Common myeloid progenitor, CD34-positive (primary cell): ENCODE data around the gene BOLA3.
"Not testable (repeated sequence)": the region's sequence is repeated elsewhere in the genome, so short reads cannot be mapped to it uniquely, and the experiment has no call there.

Experiments
- CTCF ChIA-PET: fragments of 350-600 bp; sonication (Branson Sonifier 250); formaldehyde crosslinking; loops from one replicate; lab custom pipeline; 2021; ENCODE audit warnings: antibody characterized with exemption; lab: Charles Lee
- POLR2A ChIA-PET: fragments of 350-600 bp; sonication (Branson Sonifier 250); formaldehyde crosslinking; loops from one replicate; lab custom pipeline; 2021; ENCODE audit warnings: antibody characterized with exemption; lab: Charles Lee
- DNase-seq, 3 donors: peaks; one replicate each; pipeline versions ENCODE4 v3.0.0 to v3.0.0-alpha.2; 2013
- H3K27ac ChIP-seq, 2 experiments: 1 replicate in 1 of 2; 2 replicates in 1 of 2; pipeline ENCODE4 v1.7.0; 2013; ENCODE audit warnings: inconsistent platforms in 2 of 2, low read length in 2 of 2, mild to moderate bottlenecking in 2 of 2, low read depth in 1 of 2, moderate library complexity in 1 of 2; ENCODE audit not compliant: severe bottlenecking in 2 of 2, insufficient read depth in 1 of 2, poor library complexity in 1 of 2
- H3K27me3 ChIP-seq, 5 experiments: replicated peaks in 2 of 5; 1 replicate in 3 of 5; 2 replicates in 2 of 5; pipeline versions ENCODE4 v1.6.1 to v1.7.0; 2013; ENCODE audit warnings: low read length in 4 of 5, mild to moderate bottlenecking in 2 of 5, moderate library complexity in 2 of 5, inconsistent platforms in 1 of 5; ENCODE audit not compliant: insufficient read depth in 5 of 5, control insufficient read depth in 4 of 5
- H3K36me3 ChIP-seq, 4 experiments: 1 replicate in 2 of 4; 2 replicates in 2 of 4; pipeline versions ENCODE4 v1.6.1 to v1.7.0; 2013; ENCODE audit warnings: low read length in 3 of 4, control low read depth in 1 of 4, mild to moderate bottlenecking in 1 of 4; ENCODE audit not compliant: control insufficient read depth in 4 of 4, insufficient read depth in 4 of 4
- H3K4me1 ChIP-seq, 4 experiments: 1 replicate in 3 of 4; 2 replicates in 1 of 4; pipeline versions ENCODE4 v1.6.1 to v1.7.1; 2013; ENCODE audit warnings: low read length in 3 of 4, mild to moderate bottlenecking in 3 of 4, control low read depth in 1 of 4, inconsistent platforms in 1 of 4, moderate library complexity in 1 of 4; ENCODE audit not compliant: control insufficient read depth in 4 of 4, insufficient read depth in 4 of 4; ENCODE audit errors: control extremely low read depth in 1 of 4
- H3K4me3 ChIP-seq, 7 experiments: 1 replicate in 4 of 7; 2 replicates in 3 of 7; pipeline versions ENCODE4 v1.5.1 to v1.7.0; 2013; ENCODE audit warnings: mild to moderate bottlenecking in 7 of 7, low read length in 6 of 7, moderate library complexity in 6 of 7, inconsistent platforms in 2 of 7, low read depth in 2 of 7, control low read depth in 1 of 7; ENCODE audit not compliant: insufficient read depth in 4 of 7, control insufficient read depth in 1 of 7; ENCODE audit errors: extremely low read depth in 1 of 7
- H3K9me3 ChIP-seq, 5 experiments: 1 replicate in 4 of 5; 2 replicates in 1 of 5; pipeline versions ENCODE4 v1.6.1 to v1.7.1; 2013; ENCODE audit warnings: low read length in 4 of 5, mild to moderate bottlenecking in 2 of 5, inconsistent platforms in 1 of 5, low read depth in 1 of 5, moderate library complexity in 1 of 5; ENCODE audit not compliant: control insufficient read depth in 4 of 5, insufficient read depth in 2 of 5; ENCODE audit errors: control extremely low read depth in 1 of 5
- WGBS: methylation state at CpG from one replicate; pipeline ENCODE4 v1.1.5; 2013; ENCODE audit not compliant: insufficient coverage; 5-methylcytosine and 5-hydroxymethylcytosine counted together

Gene BOLA3

GRCh38 chr2:74093426-74093825 lies 54.3 kb downstream of the BOLA3 start:
- no peak for DNase-seq
- peak overlapping the region in 1 of 2 experiments; percentile 6 for H3K27ac ChIP-seq
- no peaks in the 10 kb centered on the region for H3K9me3 ChIP-seq
- POLR2A ChIA-PET = interaction anchor here (0.7 kb wide), 1 partner anchor 11 kb away, joined by 3 read pairs; no protein-coding TSS in a partner anchor
- 100% methylated on average over 10 of the region's 13 CpGs for WGBS
- no peak overlapping the region for H3K4me3 ChIP-seq
- H3K4me1 ChIP-seq = no peaks in the 10 kb centered on the region
- H3K27me3 ChIP-seq = no peaks in the 10 kb centered on the region
- H3K36me3 ChIP-seq = peaks cover 12 to 73% (median 57%) of the 10 kb centered on the region in 4 experiments
- CTCF ChIA-PET = no interaction called here

GRCh38 chr2:74092275-74092674 lies 55.4 kb downstream of the BOLA3 start:
- POLR2A ChIA-PET = no interaction called here

DNA sequence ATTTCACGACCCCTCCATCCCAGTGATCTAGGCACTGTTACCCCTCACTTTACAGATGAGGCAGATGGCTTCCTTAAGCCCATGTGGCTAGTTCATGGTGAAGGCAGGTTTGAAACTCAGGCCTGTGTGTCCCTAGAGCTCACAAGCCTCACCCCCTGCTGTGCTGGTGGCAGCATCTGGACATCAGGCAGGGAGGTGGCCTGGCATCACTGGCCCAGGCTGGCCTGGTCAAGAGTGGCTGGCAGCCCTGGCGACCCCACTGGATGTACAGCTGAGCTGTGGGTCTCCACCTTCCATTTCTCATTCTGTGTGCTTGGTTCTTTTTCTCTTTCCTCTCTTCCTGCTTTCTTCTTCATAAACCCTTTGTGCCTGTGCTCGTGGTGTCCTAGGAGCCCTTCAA lies 56.3 kb downstream of the BOLA3 start:
- no peak for DNase-seq
- CTCF ChIA-PET = no interaction called here
- no peaks in the 10 kb centered on the region for H3K27me3 ChIP-seq
- no peaks in the 10 kb centered on the region for H3K9me3 ChIP-seq
- WGBS = 100% methylated on average over 2 of the region's 3 CpGs
- H3K4me3 ChIP-seq = no peak overlapping the region
- no peaks in the 10 kb centered on the region for H3K4me1 ChIP-seq
- H3K36me3 ChIP-seq = peaks cover 12 to 80% (median 64%) of the 10 kb centered on the region in 4 experiments
- POLR2A ChIA-PET = no interaction called here
- H3K27ac ChIP-seq = no peak overlapping the region

More at GRCh38 chr2:74092275-74092674, 55.4 kb downstream of the BOLA3 start:
- DNase-seq = no peak
- H3K9me3 ChIP-seq = no peaks in the 10 kb centered on the region
- no peak overlapping the region for H3K4me3 ChIP-seq
- H3K27ac ChIP-seq = no peak overlapping the region
- 97% methylated on average over 7 of the region's 7 CpGs for WGBS
- no peaks in the 10 kb centered on the region for H3K4me1 ChIP-seq
- H3K27me3 ChIP-seq = no peaks in the 10 kb centered on the region
- CTCF ChIA-PET = no interaction called here
- peaks cover 12 to 77% (median 63%) of the 10 kb centered on the region in 4 experiments for H3K36me3 ChIP-seq

GRCh38 chr2:74089816-74090745 lies 57.6 kb downstream of the BOLA3 start:
- Histone ChIP-seq H3K4me1 (no peaks in the 10 kb centered on the region), H3K36me3 (peaks cover 12 to 82% (median 64%) of the 10 kb centered on the region in 4 experiments), H3K9me3 (no peaks in the 10 kb centered on the region), H3K27ac (no peak overlapping the region), H3K4me3 (no peak overlapping the region), H3K27me3 (no peaks in the 10 kb centered on the region)
- ChIA-PET POLR2A (no interaction called here), CTCF (interaction anchor here (2.1 kb wide), 1 partner anchor 10 kb away, joined by 8 read pairs; no protein-coding TSS in a partner anchor)
- no peak for DNase-seq
- WGBS = 97% methylated on average over 21 of the region's 26 CpGs

- H3K27me3 ChIP-seq, H3K27ac ChIP-seq, H3K9me3 ChIP-seq, H3K4me1 ChIP-seq, POLR2A ChIA-PET, DNase-seq, H3K4me3 ChIP-seq: not testable (repeated sequence)
- peaks cover 6 to 74% (median 62%) of the 10 kb centered on the region in 4 experiments for H3K36me3 ChIP-seq
- CTCF ChIA-PET = interaction anchor here (0.6 to 2.1 kb wide), 3 partner anchors 10 to 51 kb away, joined by 3 to 8 read pairs (median 3); no protein-coding TSS in a partner anchor
- WGBS = 98% methylated on average over 6 of the region's 8 CpGs
Measured at GRCh38 chr2:74088676-74089075, 59.0 kb downstream of the BOLA3 start.

- Histone ChIP-seq H3K4me1 (no peaks in the 10 kb centered on the region), H3K36me3 (peaks cover 10 to 73% (median 59%) of the 10 kb centered on the region in 4 experiments), H3K27me3 (no peaks in the 10 kb centered on the region), H3K4me3 (no peak overlapping the region), H3K27ac (no peak overlapping the region), H3K9me3 (no peaks in the 10 kb centered on the region)
- WGBS = 96% methylated on average over 14 of the region's 16 CpGs
- no peak for DNase-seq
- ChIA-PET POLR2A (no interaction called here), CTCF (interaction anchor here (0.9 to 2.1 kb wide), 4 partner anchors 9 to 64 kb away, joined by 3 to 8 read pairs (median 3); no protein-coding TSS in a partner anchor)
Measured at GRCh38 chr2:74087696-74088095, 60.0 kb downstream of the BOLA3 start.

DNA sequence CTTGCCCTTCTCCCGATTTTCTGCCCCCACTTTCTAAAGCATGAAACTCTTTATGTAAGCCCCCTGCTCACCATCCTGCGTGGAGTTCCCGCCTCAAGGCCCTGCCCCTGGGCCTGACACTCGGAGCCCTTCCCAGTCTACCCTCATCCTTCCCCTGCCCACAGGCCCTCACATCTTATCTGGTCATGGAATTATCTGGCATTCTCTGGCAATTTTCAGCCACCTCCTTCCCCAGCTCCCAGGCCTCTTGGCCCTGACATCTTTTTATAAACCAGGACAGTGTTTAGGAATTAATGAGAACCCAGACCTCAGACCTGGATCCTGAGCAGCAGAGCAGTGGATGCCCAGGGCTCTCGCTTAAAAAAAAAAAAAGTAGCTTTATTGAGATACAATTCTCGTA lies 61.7 kb downstream of the BOLA3 start:
- no peak for DNase-seq
- H3K4me1 ChIP-seq = no peaks in the 10 kb centered on the region
- no peak overlapping the region for H3K27ac ChIP-seq
- H3K36me3 ChIP-seq = peaks cover 13 to 74% (median 57%) of the 10 kb centered on the region in 4 experiments
- H3K9me3 ChIP-seq = no peaks in the 10 kb centered on the region
- WGBS = 98% methylated on average over 4 of the region's 6 CpGs
- no peaks in the 10 kb centered on the region for H3K27me3 ChIP-seq
- ChIA-PET CTCF (interaction anchor here (1.1 to 1.9 kb wide), 3 partner anchors 8 to 259 kb away, joined by 4 to 5 read pairs (median 4); no protein-coding TSS in a partner anchor), POLR2A (no interaction called here)
- no peak overlapping the region for H3K4me3 ChIP-seq
